GM23338 (cell line): ENCODE measurements around the gene MAD1L1. TPM values are rescaled to one million over a fixed set of nuclear protein-coding genes. Genes with fewer than 3 reads are reported as not detected.

ENCODE experiments used
- ATAC-seq: fragments of 200-7000 bp; cut with Tn5 transposase; 3 replicates; pipeline ENCODE4 v1.9.1; 2020
- DNase-seq: peaks from one replicate; pipeline ENCODE4 v3.0.0-alpha.2; 2015; ENCODE audit warnings: low spot score
- H2AFZ ChIP-seq: fragments of 200-600 bp; sonication (generic); 2 replicates; pipeline ENCODE4 v1.8.0; 2016; ENCODE audit warnings: antibody characterized with exemption, mild to moderate bottlenecking, moderate library complexity
- H3F3A ChIP-seq: fragments of 200-600 bp; sonication (generic); replicated peaks from 2 replicates; pipeline ENCODE4 v1.8.0; 2017; ENCODE audit warnings: antibody characterized with exemption, mixed run types, low read depth
- H3K27ac ChIP-seq: fragments of 200-600 bp; sonication (generic); 2 replicates; pipeline ENCODE4 v1.6.1; 2016; ENCODE audit warnings: low read depth
- H3K27me3 ChIP-seq: fragments of 200-600 bp; sonication (generic); 2 replicates; pipeline ENCODE4 v1.8.0; 2016; ENCODE audit warnings: mild to moderate bottlenecking, mixed run types, moderate library complexity; ENCODE audit not compliant: insufficient read depth
- H3K36me3 ChIP-seq: fragments of 200-600 bp; sonication (generic); 2 replicates; pipeline ENCODE4 v1.8.0; 2016; ENCODE audit warnings: mild to moderate bottlenecking; ENCODE audit not compliant: insufficient read depth
- H3K4me1 ChIP-seq: fragments of 200-600 bp; sonication (generic); 2 replicates; pipeline ENCODE4 v1.8.0; 2016; ENCODE audit warnings: mild to moderate bottlenecking, moderate library complexity; ENCODE audit not compliant: insufficient read depth
- H3K4me2 ChIP-seq: fragments of 200-600 bp; sonication (generic); 2 replicates; pipeline ENCODE4 v1.7.1; 2017; ENCODE audit warnings: mixed run types
- H3K4me3 ChIP-seq: fragments of 200-600 bp; sonication (generic); 2 replicates; pipeline ENCODE4 v1.6.1; 2016; ENCODE audit warnings: mixed run types
- H3K79me2 ChIP-seq: fragments of 200-600 bp; sonication (generic); replicated peaks from 2 replicates; pipeline ENCODE4 v1.8.0; 2017; ENCODE audit warnings: mild to moderate bottlenecking; ENCODE audit not compliant: insufficient read depth
- H3K9me2 ChIP-seq: fragments of 200-600 bp; sonication (generic); 2 replicates; pipeline ENCODE4 v1.8.0; 2017; ENCODE audit not compliant: insufficient read depth
- H4K20me1 ChIP-seq: fragments of 200-600 bp; sonication (generic); replicated peaks from 2 replicates; pipeline ENCODE4 v1.8.0; 2017; ENCODE audit warnings: mild to moderate bottlenecking; ENCODE audit not compliant: insufficient read depth
- H3K27ac Mint-ChIP-seq: 2 replicates; pipeline ENCODE4 v1.8.0; 2020; ENCODE audit warnings: inconsistent platforms, mild to moderate bottlenecking, moderate library complexity, mixed read lengths
- H3K27me3 Mint-ChIP-seq: 3 replicates; pipeline ENCODE4 v1.8.0; 2022; ENCODE audit warnings: low read depth, mild to moderate bottlenecking, moderate library complexity, mixed read lengths, inconsistent platforms; ENCODE audit not compliant: insufficient read depth, poor library complexity
- H3K36me3 Mint-ChIP-seq: 3 replicates; pipeline ENCODE4 v1.8.0; 2021; ENCODE audit warnings: low read depth, mild to moderate bottlenecking, inconsistent platforms, moderate library complexity, mixed read lengths
- H3K4me1 Mint-ChIP-seq: 3 replicates; pipeline ENCODE4 v1.8.0; 2020; ENCODE audit warnings: mild to moderate bottlenecking, inconsistent platforms, mixed read lengths
- H3K4me3 Mint-ChIP-seq: 3 replicates; pipeline ENCODE4 v1.8.0; 2021; ENCODE audit warnings: moderate library complexity, mild to moderate bottlenecking, inconsistent platforms, mixed read lengths
- H3K9me3 Mint-ChIP-seq: 3 replicates; pipeline ENCODE4 v1.8.0; 2020; ENCODE audit warnings: moderate library complexity, mild to moderate bottlenecking, inconsistent platforms, mixed read lengths
- EZH2phosphoT487 ChIP-seq: fragments of 200-600 bp; sonication (generic); IDR thresholded peaks from one replicate; pipeline ENCODE4 v1.8.1; 2018; ENCODE audit warnings: antibody characterized with exemption; ENCODE audit not compliant: unreplicated experiment
- JUNB ChIP-seq: IDR thresholded peaks from one replicate; pipeline ENCODE4 v1.6.1; 2016; ENCODE audit warnings: antibody characterized with exemption; ENCODE audit not compliant: unreplicated experiment
- NANOG ChIP-seq: IDR thresholded peaks from 2 replicates; pipeline ENCODE4 v1.6.1; 2016; ENCODE audit warnings: antibody characterized with exemption, borderline replicate concordance
- STAT1 ChIP-seq: IDR thresholded peaks from one replicate; pipeline ENCODE4 v1.6.1; 2016; ENCODE audit warnings: antibody characterized with exemption; ENCODE audit not compliant: unreplicated experiment
- ZNF114 ChIP-seq: fragments of 250-450 bp; sonication (Bioruptor Pico); IDR thresholded peaks from 2 replicates; pipeline ENCODE4 v1.5.0; 2020; ENCODE audit warnings: mild to moderate bottlenecking, moderate library complexity
- ZNF331 ChIP-seq: fragments of 250-450 bp; sonication (Bioruptor Pico); IDR thresholded peaks from 2 replicates; pipeline ENCODE4 v1.5.0; 2020; ENCODE audit warnings: low read depth, mild to moderate bottlenecking, moderate library complexity
- polyA plus RNA-seq: library from polyadenylated mRNA; unstranded; fragments of >200 nt; fragmentation: Nextera tagmentation; extraction: Ambion mirVana; gene quantifications from 2 replicates; pipeline ENCODE4 v1.2.1, GENCODE V29; 2016
- total RNA-seq: library from RNA; depleted of rRNA; stranded (reverse); fragments of >200 nt; shearing (Covaris generic); gene quantifications from 2 replicates; pipeline ENCODE4 v1.2.3, GENCODE V29; 2014
- TF ChIP-seq, protein P1 (sequence below): IDR thresholded peaks from one replicate; pipeline ENCODE4 v1.6.1; 2018; ENCODE audit warnings: antibody characterized with exemption; ENCODE audit not compliant: unreplicated experiment
- TF ChIP-seq, protein P2 (sequence below), 2 experiments: fragments of 200-600 bp in 1 of 2; sonication (generic) in 1 of 2; conservative IDR thresholded peaks; 2 replicates each; pipeline versions ENCODE4 v1.5.1 to v1.6.1; 2016 to 2017; ENCODE audit warnings: antibody characterized with exemption in 2 of 2, low read depth in 2 of 2, mild to moderate bottlenecking in 2 of 2, moderate library complexity in 1 of 2
- TF ChIP-seq, protein P3 (sequence below): fragments of 250-450 bp; sonication (Bioruptor Pico); IDR thresholded peaks from 2 replicates; pipeline ENCODE4 v1.5.0; 2020; ENCODE audit warnings: mild to moderate bottlenecking, moderate library complexity
- TF ChIP-seq, protein P4 (sequence below): IDR thresholded peaks from 2 replicates; pipeline ENCODE4 v1.6.1; 2016; ENCODE audit warnings: antibody characterized with exemption

The MAD1L1 gene
- total and polyA plus RNA-seq, 2 experiments from 2014 or later, result 40.3 to 59.3 TPM

DNA sequence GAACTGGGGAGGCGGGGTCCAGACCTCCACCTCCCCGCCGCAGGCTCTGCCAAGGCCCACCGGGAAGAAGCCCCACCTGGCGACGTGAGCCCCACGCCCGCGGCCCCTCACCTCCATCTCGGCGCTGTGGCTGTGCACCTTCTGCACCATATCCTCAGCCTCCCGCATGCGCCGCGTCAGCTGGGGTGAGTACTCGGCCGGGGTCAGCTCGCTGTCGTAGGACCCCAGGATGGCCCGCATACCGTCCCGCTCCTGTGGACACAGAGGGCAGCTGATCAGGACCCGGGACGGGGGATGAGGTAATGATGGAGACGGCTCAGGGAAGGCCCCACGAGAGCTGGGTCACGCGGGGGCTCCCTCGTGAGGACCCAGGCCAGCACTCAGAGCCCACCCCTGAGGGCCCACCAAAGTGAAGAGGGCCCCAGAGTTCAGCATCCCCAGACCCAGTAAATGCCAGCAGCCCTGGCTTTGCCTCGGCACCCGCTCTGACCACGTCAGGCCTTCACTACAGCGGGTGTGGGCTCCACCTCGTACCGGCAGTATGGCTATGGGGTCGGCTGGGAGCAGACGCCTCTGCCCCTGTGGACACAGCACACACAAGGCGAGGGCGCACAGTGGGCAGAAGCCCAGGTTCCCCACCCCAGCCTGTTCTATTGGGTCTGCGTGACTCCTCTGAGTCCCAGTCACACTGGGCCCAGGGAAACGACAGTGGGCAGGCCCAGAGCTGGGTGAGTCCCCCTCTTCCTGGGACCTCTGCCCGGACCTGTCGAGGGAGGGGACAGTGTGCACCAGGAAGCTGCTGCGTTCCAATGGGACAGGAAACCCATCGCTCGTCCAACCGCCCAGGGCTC lies 218.1 kb downstream of the MAD1L1 start:
- Histone ChIP-seq H3K4me1 (no peaks in the 10 kb centered on the region), H3K27ac (no peak overlapping the region), H3K4me2 (no peak overlapping the region), H3K4me3 (no peak overlapping the region), H3K27me3 (no peaks in the 10 kb centered on the region), H3K36me3 (no peaks in the 10 kb centered on the region; the same call in 1 of the 2 replicates), H3F3A (no peaks in the 10 kb centered on the region), H2AFZ (no peak overlapping the region), H3K79me2 (no peaks in the 10 kb centered on the region), H3K9me2 (no peaks in the 10 kb centered on the region), H4K20me1 (no peaks in the 10 kb centered on the region)
- no peak overlapping the region for H3K4me3 Mint-ChIP-seq
- DNase-seq (no peak), ATAC-seq (no peak)
- peaks cover 8% of the 10 kb centered on the region for H3K4me1 Mint-ChIP-seq
- peaks cover 9% of the 10 kb centered on the region for H3K27me3 Mint-ChIP-seq
- TF ChIP-seq, protein P1, sequence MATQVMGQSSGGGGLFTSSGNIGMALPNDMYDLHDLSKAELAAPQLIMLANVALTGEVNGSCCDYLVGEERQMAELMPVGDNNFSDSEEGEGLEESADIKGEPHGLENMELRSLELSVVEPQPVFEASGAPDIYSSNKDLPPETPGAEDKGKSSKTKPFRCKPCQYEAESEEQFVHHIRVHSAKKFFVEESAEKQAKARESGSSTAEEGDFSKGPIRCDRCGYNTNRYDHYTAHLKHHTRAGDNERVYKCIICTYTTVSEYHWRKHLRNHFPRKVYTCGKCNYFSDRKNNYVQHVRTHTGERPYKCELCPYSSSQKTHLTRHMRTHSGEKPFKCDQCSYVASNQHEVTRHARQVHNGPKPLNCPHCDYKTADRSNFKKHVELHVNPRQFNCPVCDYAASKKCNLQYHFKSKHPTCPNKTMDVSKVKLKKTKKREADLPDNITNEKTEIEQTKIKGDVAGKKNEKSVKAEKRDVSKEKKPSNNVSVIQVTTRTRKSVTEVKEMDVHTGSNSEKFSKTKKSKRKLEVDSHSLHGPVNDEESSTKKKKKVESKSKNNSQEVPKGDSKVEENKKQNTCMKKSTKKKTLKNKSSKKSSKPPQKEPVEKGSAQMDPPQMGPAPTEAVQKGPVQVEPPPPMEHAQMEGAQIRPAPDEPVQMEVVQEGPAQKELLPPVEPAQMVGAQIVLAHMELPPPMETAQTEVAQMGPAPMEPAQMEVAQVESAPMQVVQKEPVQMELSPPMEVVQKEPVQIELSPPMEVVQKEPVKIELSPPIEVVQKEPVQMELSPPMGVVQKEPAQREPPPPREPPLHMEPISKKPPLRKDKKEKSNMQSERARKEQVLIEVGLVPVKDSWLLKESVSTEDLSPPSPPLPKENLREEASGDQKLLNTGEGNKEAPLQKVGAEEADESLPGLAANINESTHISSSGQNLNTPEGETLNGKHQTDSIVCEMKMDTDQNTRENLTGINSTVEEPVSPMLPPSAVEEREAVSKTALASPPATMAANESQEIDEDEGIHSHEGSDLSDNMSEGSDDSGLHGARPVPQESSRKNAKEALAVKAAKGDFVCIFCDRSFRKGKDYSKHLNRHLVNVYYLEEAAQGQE, result no peak
- TF ChIP-seq EZH2phosphoT487 (no peak), ZNF114 (no peak), NANOG (no peak), ZNF331 (no peak), JUNB (no peak), STAT1 (no peak)
- TF ChIP-seq, protein P2, sequence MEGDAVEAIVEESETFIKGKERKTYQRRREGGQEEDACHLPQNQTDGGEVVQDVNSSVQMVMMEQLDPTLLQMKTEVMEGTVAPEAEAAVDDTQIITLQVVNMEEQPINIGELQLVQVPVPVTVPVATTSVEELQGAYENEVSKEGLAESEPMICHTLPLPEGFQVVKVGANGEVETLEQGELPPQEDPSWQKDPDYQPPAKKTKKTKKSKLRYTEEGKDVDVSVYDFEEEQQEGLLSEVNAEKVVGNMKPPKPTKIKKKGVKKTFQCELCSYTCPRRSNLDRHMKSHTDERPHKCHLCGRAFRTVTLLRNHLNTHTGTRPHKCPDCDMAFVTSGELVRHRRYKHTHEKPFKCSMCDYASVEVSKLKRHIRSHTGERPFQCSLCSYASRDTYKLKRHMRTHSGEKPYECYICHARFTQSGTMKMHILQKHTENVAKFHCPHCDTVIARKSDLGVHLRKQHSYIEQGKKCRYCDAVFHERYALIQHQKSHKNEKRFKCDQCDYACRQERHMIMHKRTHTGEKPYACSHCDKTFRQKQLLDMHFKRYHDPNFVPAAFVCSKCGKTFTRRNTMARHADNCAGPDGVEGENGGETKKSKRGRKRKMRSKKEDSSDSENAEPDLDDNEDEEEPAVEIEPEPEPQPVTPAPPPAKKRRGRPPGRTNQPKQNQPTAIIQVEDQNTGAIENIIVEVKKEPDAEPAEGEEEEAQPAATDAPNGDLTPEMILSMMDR (conservative IDR thresholded peaks at IDR 0.05; ENCODE audit: low read depth in 2 of 2), result no peak
- TF ChIP-seq, protein P3, sequence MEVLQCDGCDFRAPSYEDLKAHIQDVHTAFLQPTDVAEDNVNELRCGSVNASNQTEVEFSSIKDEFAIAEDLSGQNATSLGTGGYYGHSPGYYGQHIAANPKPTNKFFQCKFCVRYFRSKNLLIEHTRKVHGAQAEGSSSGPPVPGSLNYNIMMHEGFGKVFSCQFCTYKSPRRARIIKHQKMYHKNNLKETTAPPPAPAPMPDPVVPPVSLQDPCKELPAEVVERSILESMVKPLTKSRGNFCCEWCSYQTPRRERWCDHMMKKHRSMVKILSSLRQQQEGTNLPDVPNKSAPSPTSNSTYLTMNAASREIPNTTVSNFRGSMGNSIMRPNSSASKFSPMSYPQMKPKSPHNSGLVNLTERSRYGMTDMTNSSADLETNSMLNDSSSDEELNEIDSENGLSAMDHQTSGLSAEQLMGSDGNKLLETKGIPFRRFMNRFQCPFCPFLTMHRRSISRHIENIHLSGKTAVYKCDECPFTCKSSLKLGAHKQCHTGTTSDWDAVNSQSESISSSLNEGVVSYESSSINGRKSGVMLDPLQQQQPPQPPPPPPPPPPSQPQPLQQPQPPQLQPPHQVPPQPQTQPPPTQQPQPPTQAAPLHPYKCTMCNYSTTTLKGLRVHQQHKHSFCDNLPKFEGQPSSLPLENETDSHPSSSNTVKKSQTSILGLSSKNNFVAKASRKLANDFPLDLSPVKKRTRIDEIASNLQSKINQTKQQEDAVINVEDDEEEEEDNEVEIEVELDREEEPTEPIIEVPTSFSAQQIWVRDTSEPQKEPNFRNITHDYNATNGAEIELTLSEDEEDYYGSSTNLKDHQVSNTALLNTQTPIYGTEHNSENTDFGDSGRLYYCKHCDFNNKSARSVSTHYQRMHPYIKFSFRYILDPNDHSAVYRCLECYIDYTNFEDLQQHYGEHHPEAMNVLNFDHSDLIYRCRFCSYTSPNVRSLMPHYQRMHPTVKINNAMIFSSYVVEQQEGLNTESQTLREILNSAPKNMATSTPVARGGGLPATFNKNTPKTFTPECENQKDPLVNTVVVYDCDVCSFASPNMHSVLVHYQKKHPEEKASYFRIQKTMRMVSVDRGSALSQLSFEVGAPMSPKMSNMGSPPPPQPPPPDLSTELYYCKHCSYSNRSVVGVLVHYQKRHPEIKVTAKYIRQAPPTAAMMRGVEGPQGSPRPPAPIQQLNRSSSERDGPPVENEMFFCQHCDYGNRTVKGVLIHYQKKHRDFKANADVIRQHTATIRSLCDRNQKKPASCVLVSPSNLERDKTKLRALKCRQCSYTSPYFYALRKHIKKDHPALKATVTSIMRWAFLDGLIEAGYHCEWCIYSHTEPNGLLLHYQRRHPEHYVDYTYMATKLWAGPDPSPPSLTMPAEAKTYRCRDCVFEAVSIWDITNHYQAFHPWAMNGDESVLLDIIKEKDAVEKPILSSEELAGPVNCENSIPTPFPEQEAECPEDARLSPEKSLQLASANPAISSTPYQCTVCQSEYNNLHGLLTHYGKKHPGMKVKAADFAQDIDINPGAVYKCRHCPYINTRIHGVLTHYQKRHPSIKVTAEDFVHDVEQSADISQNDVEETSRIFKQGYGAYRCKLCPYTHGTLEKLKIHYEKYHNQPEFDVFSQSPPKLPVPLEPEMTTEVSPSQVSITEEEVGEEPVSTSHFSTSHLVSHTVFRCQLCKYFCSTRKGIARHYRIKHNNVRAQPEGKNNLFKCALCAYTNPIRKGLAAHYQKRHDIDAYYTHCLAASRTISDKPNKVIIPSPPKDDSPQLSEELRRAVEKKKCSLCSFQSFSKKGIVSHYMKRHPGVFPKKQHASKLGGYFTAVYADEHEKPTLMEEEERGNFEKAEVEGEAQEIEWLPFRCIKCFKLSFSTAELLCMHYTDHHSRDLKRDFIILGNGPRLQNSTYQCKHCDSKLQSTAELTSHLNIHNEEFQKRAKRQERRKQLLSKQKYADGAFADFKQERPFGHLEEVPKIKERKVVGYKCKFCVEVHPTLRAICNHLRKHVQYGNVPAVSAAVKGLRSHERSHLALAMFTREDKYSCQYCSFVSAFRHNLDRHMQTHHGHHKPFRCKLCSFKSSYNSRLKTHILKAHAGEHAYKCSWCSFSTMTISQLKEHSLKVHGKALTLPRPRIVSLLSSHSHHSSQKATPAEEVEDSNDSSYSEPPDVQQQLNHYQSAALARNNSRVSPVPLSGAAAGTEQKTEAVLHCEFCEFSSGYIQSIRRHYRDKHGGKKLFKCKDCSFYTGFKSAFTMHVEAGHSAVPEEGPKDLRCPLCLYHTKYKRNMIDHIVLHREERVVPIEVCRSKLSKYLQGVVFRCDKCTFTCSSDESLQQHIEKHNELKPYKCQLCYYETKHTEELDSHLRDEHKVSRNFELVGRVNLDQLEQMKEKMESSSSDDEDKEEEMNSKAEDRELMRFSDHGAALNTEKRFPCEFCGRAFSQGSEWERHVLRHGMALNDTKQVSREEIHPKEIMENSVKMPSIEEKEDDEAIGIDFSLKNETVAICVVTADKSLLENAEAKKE (CRISPR knock-in tag), result no peak
- TF ChIP-seq, protein P4, sequence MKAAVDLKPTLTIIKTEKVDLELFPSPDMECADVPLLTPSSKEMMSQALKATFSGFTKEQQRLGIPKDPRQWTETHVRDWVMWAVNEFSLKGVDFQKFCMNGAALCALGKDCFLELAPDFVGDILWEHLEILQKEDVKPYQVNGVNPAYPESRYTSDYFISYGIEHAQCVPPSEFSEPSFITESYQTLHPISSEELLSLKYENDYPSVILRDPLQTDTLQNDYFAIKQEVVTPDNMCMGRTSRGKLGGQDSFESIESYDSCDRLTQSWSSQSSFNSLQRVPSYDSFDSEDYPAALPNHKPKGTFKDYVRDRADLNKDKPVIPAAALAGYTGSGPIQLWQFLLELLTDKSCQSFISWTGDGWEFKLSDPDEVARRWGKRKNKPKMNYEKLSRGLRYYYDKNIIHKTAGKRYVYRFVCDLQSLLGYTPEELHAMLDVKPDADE, result no peak
- H3K36me3 Mint-ChIP-seq, result peaks cover 3% of the 10 kb centered on the region
- no peaks in the 10 kb centered on the region for H3K9me3 Mint-ChIP-seq
- no peak overlapping the region for H3K27ac Mint-ChIP-seq
